Measurements from ENCODE around the gene USP24.

DNA sequence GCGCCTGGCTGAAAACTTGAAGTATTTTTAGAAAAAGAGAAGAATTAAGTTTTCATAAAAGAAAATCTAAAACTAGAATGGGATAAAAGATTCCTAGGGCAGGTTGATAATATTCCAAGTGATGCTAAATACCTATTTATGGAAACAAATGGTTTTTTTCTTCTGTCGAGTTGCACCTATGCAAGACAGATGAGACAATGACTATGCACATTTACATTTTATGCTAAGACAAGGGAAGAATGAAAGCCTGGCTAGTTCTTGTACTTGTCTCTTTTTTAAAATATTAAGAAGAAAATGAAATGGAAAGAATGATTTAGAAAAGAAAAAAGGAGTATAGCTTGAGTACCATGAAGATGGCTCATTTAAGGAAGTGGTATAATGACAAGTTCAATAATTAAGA, 24.4 kb upstream of the USP24 start:
- no peak for TF ChIP-seq CTCF (IDR thresholded peaks at IDR 0.05)
- no peak for TF ChIP-seq EZH2 (IDR thresholded peaks at IDR 0.05)
